ENCODE data around the gene SIRPB2.

DNA sequence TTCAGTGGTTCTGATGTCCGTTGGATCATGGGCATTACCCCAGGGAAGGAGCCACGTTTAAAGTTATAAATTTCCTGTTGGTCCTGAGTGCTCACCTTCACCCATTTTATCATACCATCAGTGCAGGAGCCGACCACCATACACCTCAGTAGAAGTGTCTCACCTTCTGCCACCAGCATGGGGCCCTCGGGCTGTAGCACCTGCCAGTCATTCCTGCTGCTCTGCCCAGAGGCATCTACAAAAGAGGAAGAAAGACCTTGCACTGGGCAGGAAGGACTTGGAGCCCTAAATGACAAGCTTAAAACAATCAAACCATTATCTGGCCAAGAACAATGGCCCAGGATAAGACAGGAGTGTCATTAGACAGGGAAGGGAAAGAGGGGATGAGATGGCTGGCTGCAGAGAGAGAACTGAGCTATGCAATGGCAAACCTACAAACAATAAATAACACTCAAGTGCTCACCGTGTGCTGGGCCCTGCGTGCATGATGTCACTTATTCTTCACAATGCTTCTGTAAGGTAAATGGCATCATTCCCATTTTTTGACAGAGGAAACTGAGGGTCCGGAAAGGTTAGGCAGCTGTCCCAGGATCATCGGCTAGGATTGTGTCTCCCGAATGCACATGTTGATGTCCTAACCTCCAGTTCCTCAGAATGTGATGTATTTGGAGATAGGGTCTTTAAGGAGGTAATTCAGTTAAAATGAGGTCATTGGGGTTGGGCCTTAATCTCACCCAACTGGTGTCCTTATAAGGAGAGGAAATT lies 11.2 kb downstream of the SIRPB2 start:
- TF ChIP-seq, protein P1, sequence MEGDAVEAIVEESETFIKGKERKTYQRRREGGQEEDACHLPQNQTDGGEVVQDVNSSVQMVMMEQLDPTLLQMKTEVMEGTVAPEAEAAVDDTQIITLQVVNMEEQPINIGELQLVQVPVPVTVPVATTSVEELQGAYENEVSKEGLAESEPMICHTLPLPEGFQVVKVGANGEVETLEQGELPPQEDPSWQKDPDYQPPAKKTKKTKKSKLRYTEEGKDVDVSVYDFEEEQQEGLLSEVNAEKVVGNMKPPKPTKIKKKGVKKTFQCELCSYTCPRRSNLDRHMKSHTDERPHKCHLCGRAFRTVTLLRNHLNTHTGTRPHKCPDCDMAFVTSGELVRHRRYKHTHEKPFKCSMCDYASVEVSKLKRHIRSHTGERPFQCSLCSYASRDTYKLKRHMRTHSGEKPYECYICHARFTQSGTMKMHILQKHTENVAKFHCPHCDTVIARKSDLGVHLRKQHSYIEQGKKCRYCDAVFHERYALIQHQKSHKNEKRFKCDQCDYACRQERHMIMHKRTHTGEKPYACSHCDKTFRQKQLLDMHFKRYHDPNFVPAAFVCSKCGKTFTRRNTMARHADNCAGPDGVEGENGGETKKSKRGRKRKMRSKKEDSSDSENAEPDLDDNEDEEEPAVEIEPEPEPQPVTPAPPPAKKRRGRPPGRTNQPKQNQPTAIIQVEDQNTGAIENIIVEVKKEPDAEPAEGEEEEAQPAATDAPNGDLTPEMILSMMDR (IDR thresholded peaks at IDR 0.05; ENCODE audit: extremely low read depth in 1 of 2, insufficient read depth in 1 of 2, low read depth in 1 of 2, low read length in 2 of 2) = no peak
- TF ChIP-seq POLR2AphosphoS5 (IDR thresholded peaks at IDR 0.05; ENCODE audit: insufficient read depth, low read depth, low read length) (no peak), POLR2A (IDR thresholded peaks at IDR 0.05; ENCODE audit: low read depth, low read length) (no peak), EZH2 (IDR thresholded peaks at IDR 0.05; ENCODE audit: borderline replicate concordance, low read depth, low read length, severe bottlenecking) (no peak), JUN (IDR thresholded peaks at IDR 0.05; ENCODE audit: borderline replicate concordance, insufficient read depth, insufficient read length, low read depth) (no peak), MYC (IDR thresholded peaks at IDR 0.05; ENCODE audit: low read depth, low read length) (no peak), FOS (IDR thresholded peaks at IDR 0.05; ENCODE audit: borderline replicate concordance, insufficient read depth, low read length) (no peak)
- TF ChIP-seq, protein P2, sequence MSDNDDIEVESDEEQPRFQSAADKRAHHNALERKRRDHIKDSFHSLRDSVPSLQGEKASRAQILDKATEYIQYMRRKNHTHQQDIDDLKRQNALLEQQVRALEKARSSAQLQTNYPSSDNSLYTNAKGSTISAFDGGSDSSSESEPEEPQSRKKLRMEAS (IDR thresholded peaks at IDR 0.05; ENCODE audit: insufficient read depth, insufficient read length) = no peak

Measured in endothelial cell of umbilical vein (primary cell).